Measurements from ENCODE around the gene NADSYN1.
"Not testable (repeated sequence)": the region's sequence is repeated elsewhere in the genome, so short reads cannot be mapped to it uniquely, and the experiment has no call there.

Gene NADSYN1

GRCh38 chr11:71414645-71415044, 38.4 kb upstream of the NADSYN1 start:
- H3K4me2 ChIP-seq (ENCODE audit: low read depth, low read length), result no peak overlapping the region
- no peak overlapping the region for H3K27ac ChIP-seq (ENCODE audit: low read length)
- no peak for TF ChIP-seq EZH2phosphoT487 (IDR thresholded peaks at IDR 0.05; ENCODE audit: low read length)
- no peak overlapping the region for H3K4me3 ChIP-seq (ENCODE audit: low read length)
- no peaks in the 10 kb centered on the region for H3K9me3 ChIP-seq (replicated peaks; ENCODE audit: insufficient read depth, low read length)
- H3K4me1 ChIP-seq (ENCODE audit: low read length), result no peaks in the 10 kb centered on the region
- H3K79me2 ChIP-seq (ENCODE audit: low read length), result no peaks in the 10 kb centered on the region
- H3K36me3 ChIP-seq (replicated peaks; ENCODE audit: insufficient read depth, low read length), result no peaks in the 10 kb centered on the region
- no peak for DNase-seq
- H3K27me3 ChIP-seq (replicated peaks; ENCODE audit: insufficient read depth, low read length), result peaks cover 78% of the 10 kb centered on the region
- H2AFZ ChIP-seq (ENCODE audit: low read length), result no peak overlapping the region
- H4K20me1 ChIP-seq (ENCODE audit: insufficient read depth, low read length), result no peaks in the 10 kb centered on the region
- no peaks in the 10 kb centered on the region for H3F3A ChIP-seq (ENCODE audit: insufficient read depth, low read length)
- no peak overlapping the region for H3K9ac ChIP-seq (ENCODE audit: low read length)
- no peaks in the 10 kb centered on the region for H3K9me2 ChIP-seq (replicated peaks; ENCODE audit: insufficient read depth, low read length)

DNA sequence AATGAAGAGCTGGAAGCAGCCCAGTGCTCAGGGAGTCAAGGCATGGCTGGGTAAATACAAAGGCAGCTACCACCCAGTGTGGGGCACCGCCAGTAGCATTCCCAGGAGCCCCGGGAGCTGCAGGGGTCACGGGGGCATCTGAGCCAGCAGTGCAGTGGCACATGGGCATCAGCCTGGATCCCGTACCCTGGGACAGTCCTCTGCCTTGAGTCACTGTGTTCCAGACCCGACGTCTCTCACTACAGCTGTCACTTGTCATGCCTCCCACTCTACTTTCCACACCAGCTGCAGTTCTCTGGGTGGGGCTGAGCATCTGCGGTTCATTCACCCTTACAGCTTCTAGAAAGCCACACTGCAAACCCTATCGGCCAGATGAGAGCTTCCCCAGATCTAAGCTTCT, 34.4 kb upstream of the NADSYN1 start:
- Histone ChIP-seq H3K27me3 (replicated peaks; ENCODE audit: insufficient read depth, low read length) (peaks cover 78% of the 10 kb centered on the region), H3K9me3 (replicated peaks; ENCODE audit: insufficient read depth, low read length) (no peaks in the 10 kb centered on the region), H3K4me3 (ENCODE audit: low read length) (no peak overlapping the region), H3K27ac (ENCODE audit: low read length) (no peak overlapping the region), H3K9me2 (replicated peaks; ENCODE audit: insufficient read depth, low read length) (no peaks in the 10 kb centered on the region), H3F3A (ENCODE audit: insufficient read depth, low read length) (peaks cover 11% of the 10 kb centered on the region), H4K20me1 (ENCODE audit: insufficient read depth, low read length) (no peaks in the 10 kb centered on the region; the same call in 1 of the 2 replicates), H3K36me3 (replicated peaks; ENCODE audit: insufficient read depth, low read length) (no peaks in the 10 kb centered on the region), H3K79me2 (ENCODE audit: low read length) (no peaks in the 10 kb centered on the region), H3K4me1 (ENCODE audit: low read length) (peaks cover 9% of the 10 kb centered on the region), H3K4me2 (ENCODE audit: low read depth, low read length) (no peak overlapping the region), H2AFZ (ENCODE audit: low read length) (no peak overlapping the region), H3K9ac (ENCODE audit: low read length) (no peak overlapping the region)
- TF ChIP-seq EZH2 (optimal IDR thresholded peaks at IDR 0.05; ENCODE audit: low read depth, low read length) (no peak), EZH2phosphoT487 (IDR thresholded peaks at IDR 0.05; ENCODE audit: low read length) (no peak)
- TF ChIP-seq, protein P1, sequence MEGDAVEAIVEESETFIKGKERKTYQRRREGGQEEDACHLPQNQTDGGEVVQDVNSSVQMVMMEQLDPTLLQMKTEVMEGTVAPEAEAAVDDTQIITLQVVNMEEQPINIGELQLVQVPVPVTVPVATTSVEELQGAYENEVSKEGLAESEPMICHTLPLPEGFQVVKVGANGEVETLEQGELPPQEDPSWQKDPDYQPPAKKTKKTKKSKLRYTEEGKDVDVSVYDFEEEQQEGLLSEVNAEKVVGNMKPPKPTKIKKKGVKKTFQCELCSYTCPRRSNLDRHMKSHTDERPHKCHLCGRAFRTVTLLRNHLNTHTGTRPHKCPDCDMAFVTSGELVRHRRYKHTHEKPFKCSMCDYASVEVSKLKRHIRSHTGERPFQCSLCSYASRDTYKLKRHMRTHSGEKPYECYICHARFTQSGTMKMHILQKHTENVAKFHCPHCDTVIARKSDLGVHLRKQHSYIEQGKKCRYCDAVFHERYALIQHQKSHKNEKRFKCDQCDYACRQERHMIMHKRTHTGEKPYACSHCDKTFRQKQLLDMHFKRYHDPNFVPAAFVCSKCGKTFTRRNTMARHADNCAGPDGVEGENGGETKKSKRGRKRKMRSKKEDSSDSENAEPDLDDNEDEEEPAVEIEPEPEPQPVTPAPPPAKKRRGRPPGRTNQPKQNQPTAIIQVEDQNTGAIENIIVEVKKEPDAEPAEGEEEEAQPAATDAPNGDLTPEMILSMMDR (IDR thresholded peaks at IDR 0.05; ENCODE audit: low read length), result no peak
- DNase-seq, result no peak

DNA sequence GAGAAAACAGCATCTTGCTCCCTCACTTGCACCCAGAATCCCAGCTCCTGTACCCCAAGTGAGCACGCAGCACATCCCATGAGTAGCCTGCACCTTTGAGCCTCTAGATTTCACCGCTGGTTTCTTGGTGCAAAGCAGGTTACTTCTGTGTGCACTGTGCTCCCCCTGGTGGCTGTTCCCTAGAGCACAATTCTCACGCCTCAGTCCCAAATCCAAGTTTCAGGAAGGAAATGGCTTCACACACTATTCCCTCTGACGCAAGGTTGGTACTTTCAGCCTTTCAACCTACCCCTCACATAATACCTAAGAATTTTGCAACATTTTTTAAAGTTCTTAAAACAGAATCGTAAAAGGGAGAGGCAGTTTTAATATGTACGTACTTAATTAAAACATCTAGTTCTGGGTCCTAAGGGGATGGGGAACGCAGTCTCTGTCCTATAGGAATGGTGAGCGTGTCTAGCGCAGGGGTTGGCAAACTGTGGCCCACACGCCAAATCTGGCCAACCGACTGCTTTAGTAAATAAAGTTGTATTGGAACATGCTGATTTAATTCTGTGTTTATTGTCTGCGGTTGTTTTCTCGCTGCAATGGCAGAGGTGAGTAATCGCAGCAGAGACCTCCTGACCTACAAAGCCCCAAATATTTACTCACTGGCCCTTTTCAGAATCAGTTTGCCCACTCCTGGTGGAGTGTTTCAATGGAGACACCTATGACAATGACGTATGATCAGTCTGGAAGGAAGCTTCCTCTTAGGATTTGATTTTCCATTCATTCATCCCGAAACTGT, 32.4 kb upstream of the NADSYN1 start:
- Histone ChIP-seq H3K27ac (ENCODE audit: low read length) (no peak overlapping the region), H3K4me2 (ENCODE audit: low read depth, low read length) (no peak overlapping the region), H3K36me3 (replicated peaks; ENCODE audit: insufficient read depth, low read length) (no peaks in the 10 kb centered on the region), H4K20me1 (ENCODE audit: insufficient read depth, low read length) (no peaks in the 10 kb centered on the region; the same call in 1 of the 2 replicates), H3K9me2 (replicated peaks; ENCODE audit: insufficient read depth, low read length) (no peaks in the 10 kb centered on the region), H3K27me3 (replicated peaks; ENCODE audit: insufficient read depth, low read length) (peaks cover 72% of the 10 kb centered on the region), H3F3A (ENCODE audit: insufficient read depth, low read length) (peaks cover 14% of the 10 kb centered on the region), H3K79me2 (ENCODE audit: low read length) (no peaks in the 10 kb centered on the region), H2AFZ (ENCODE audit: low read length) (no peak overlapping the region), H3K9me3 (replicated peaks; ENCODE audit: insufficient read depth, low read length) (no peaks in the 10 kb centered on the region), H3K9ac (ENCODE audit: low read length) (no peak overlapping the region), H3K4me3 (ENCODE audit: low read length) (no peak overlapping the region), H3K4me1 (ENCODE audit: low read length) (peaks cover 9% of the 10 kb centered on the region)
- TF ChIP-seq, protein P1 (IDR thresholded peaks at IDR 0.05; ENCODE audit: low read length), result peak; percentile 89
- TF ChIP-seq EZH2 (optimal IDR thresholded peaks at IDR 0.05; ENCODE audit: low read depth, low read length), result no peak
- TF ChIP-seq EZH2phosphoT487 (IDR thresholded peaks at IDR 0.05; ENCODE audit: low read length), result no peak
- peak; percentile 38 for DNase-seq

GRCh38 chr11:71421392-71421950, 31.5 kb upstream of the NADSYN1 start:
- no peaks in the 10 kb centered on the region for H3K36me3 ChIP-seq (replicated peaks; ENCODE audit: insufficient read depth, low read length)
- no peak overlapping the region for H3K9ac ChIP-seq (ENCODE audit: low read length)
- H3K27me3 ChIP-seq (replicated peaks; ENCODE audit: insufficient read depth, low read length), result peaks cover 72% of the 10 kb centered on the region
- peaks cover 9% of the 10 kb centered on the region for H3K4me1 ChIP-seq (ENCODE audit: low read length)
- H3K9me2 ChIP-seq (replicated peaks; ENCODE audit: insufficient read depth, low read length), result no peaks in the 10 kb centered on the region
- no peak overlapping the region for H3K4me3 ChIP-seq (ENCODE audit: low read length)
- H4K20me1 ChIP-seq (ENCODE audit: insufficient read depth, low read length), result no peaks in the 10 kb centered on the region; the same call in 1 of the 2 replicates
- H3K9me3 ChIP-seq (replicated peaks; ENCODE audit: insufficient read depth, low read length), result no peaks in the 10 kb centered on the region
- peak; percentile 8 for DNase-seq
- no peaks in the 10 kb centered on the region for H3K79me2 ChIP-seq (ENCODE audit: low read length)
- TF ChIP-seq, protein P1 (IDR thresholded peaks at IDR 0.05; ENCODE audit: low read length), result no peak
- TF ChIP-seq EZH2phosphoT487 (IDR thresholded peaks at IDR 0.05; ENCODE audit: low read length) (no peak), EZH2 (optimal IDR thresholded peaks at IDR 0.05; ENCODE audit: low read depth, low read length) (no peak)
- no peak overlapping the region for H3K27ac ChIP-seq (ENCODE audit: low read length)
- no peak overlapping the region for H3K4me2 ChIP-seq (ENCODE audit: low read depth, low read length)
- no peak overlapping the region for H2AFZ ChIP-seq (ENCODE audit: low read length)
- peaks cover 14% of the 10 kb centered on the region for H3F3A ChIP-seq (ENCODE audit: insufficient read depth, low read length)

GRCh38 chr11:71422318-71422717, 30.7 kb upstream of the NADSYN1 start:
- H3K9ac ChIP-seq (ENCODE audit: low read length); H3K4me1 ChIP-seq (ENCODE audit: low read length); H3K4me2 ChIP-seq (ENCODE audit: low read depth, low read length); H3K9me2 ChIP-seq (replicated peaks; ENCODE audit: insufficient read depth, low read length); H3K27ac ChIP-seq (ENCODE audit: low read length); H3K79me2 ChIP-seq (ENCODE audit: low read length); H2AFZ ChIP-seq (ENCODE audit: low read length); H4K20me1 ChIP-seq (ENCODE audit: insufficient read depth, low read length); H3K9me3 ChIP-seq (replicated peaks; ENCODE audit: insufficient read depth, low read length); H3K4me3 ChIP-seq (ENCODE audit: low read length); DNase-seq; H3K36me3 ChIP-seq (replicated peaks; ENCODE audit: insufficient read depth, low read length): not testable (repeated sequence)
- H3K27me3 ChIP-seq (replicated peaks; ENCODE audit: insufficient read depth, low read length), result peaks cover 75% of the 10 kb centered on the region
- peaks cover 14% of the 10 kb centered on the region for H3F3A ChIP-seq (ENCODE audit: insufficient read depth, low read length)
